H54 (cell line): Measurements from ENCODE around the gene PRKAG3.

Experiments
- DNase-seq: peaks from one replicate; pipeline ENCODE4 v3.0.0; 2011; ENCODE audit warnings: low spot score, mixed read lengths; ENCODE audit not compliant: insufficient read length
- FAIRE-seq: peaks from 3 replicates; lab custom pipeline; 2011; peaks lifted over from hg19 to GRCh38; lab: Jason Lieb, UNC
- POLR2A ChIP-seq: IDR thresholded peaks from 2 replicates; pipeline ENCODE4 v1.6.1; 2011; ENCODE audit warnings: low read depth, mild to moderate bottlenecking, low read length

Gene PRKAG3

GRCh38 chr2:218872645-218873358 lies 41.2 kb upstream of the PRKAG3 start:
- FAIRE-seq = no peak
- no peak for TF ChIP-seq POLR2A
- DNase-seq = no peak

- TF ChIP-seq POLR2A = no peak
- no peak for FAIRE-seq
Measured at GRCh38 chr2:218871345-218872302, 40.0 kb upstream of the PRKAG3 start.

DNA sequence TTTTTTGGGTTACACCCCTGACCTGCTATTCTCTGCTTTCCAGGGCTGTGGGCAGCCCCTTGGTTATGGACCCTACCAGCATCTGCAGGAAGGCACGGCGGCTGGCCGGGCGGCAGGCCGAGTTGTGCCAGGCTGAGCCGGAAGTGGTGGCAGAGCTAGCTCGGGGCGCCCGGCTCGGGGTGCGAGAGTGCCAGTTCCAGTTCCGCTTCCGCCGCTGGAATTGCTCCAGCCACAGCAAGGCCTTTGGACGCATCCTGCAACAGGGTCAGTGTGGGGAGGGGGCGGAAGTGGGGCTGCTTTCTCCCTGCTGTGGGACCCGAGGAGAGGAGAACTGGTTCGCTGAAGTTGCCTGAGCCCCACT lies 39.4 kb upstream of the PRKAG3 start:
- TF ChIP-seq POLR2A = no peak
- DNase-seq = no peak
- no peak for FAIRE-seq

More at GRCh38 chr2:218871345-218872302, 40.0 kb upstream of the PRKAG3 start:
- DNase-seq = no peak

- no peak for TF ChIP-seq POLR2A
- DNase-seq (no peak), FAIRE-seq (no peak)
Measured at GRCh38 chr2:218869064-218869463, 37.5 kb upstream of the PRKAG3 start.

DNA sequence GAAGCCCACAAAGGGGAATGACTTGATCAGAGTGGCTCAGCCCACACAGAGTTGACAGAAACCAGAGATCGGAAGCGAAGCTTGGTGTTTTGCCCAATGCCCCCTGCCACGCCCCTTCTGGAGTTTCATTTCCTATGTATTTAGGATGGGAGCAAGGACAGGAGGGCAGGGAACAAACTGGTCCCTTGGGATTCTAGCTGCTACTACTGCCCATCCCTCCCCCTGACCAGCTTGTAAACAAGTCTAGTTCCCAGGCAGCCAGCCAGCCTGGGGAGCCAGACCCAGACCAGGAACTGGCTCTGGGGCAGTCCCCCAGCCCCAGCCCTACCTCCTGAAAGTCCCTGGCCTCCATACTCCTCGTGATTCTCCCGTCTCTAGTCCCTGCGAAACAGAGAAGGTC lies 36.3 kb upstream of the PRKAG3 start:
- no peak for TF ChIP-seq POLR2A
- FAIRE-seq (no peak), DNase-seq (no peak)

DNA sequence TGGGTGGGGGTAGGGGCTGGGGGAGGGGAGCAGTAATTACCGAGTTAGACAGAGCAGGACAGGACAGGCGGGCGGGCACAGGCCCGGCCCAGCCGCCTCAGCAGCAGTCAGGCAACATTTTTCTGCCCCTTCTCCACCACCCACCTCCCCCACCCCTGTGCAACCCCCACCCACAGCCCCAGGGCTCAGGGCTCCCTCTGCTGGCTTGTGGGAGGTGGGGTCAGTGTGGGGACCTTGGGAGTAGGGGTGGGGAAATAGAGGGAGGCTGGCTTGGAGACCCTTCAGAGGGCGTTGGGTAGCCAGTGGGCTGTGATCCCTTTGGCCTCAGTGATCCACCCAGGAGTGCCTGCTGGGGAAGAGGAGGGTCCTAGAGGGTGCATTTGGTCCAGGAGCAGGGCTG lies 34.4 kb upstream of the PRKAG3 start:
- FAIRE-seq (no peak), DNase-seq (no peak)
- no peak for TF ChIP-seq POLR2A

DNA sequence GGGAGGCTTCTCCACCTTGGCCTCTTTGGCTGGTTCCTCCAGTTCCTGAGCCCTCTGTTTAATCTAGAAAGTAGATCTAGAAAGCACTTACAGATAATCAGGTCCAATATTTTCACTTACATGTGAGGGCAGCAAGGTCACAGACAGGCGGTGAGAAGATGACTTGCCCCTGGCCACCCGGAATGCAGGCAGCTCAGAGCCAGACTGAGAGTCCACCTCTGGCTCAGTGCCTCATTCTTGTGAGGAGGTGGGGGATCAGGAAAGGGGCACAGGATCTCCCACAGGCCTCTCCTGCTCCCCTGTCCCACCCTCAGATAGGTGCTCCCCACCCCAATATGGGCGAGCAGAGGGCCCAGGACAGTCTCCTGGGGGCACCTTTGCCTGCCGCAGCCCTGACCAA lies 33.8 kb upstream of the PRKAG3 start:
- FAIRE-seq (no peak), DNase-seq (no peak)
- no peak for TF ChIP-seq POLR2A

DNA sequence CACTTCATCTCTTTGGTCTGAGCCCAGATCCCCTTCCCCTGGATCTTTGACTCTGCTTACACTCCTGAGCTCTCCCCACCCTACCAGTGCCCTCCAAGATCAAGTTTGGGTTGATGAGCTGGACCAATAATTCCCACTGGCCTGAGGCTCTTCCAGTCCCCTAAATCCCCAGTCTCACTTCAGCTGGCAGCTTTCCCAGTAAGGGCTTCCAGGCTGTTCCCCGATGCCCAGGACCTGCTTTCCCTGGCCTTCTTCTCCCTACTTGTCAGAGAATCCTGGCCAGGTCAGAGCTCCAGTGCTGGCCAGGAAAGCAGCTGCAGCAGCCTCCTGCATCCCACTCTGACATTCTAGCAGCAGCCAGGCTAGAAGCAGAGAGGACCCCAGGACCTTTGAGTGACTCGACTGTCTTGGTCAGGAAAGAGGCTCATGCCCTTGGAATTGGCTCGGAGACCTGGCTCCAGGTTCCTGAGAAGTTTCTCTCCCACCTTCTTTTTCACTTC lies 31.5 kb upstream of the PRKAG3 start:
- FAIRE-seq (no peak), DNase-seq (no peak)
- no peak for TF ChIP-seq POLR2A

DNA sequence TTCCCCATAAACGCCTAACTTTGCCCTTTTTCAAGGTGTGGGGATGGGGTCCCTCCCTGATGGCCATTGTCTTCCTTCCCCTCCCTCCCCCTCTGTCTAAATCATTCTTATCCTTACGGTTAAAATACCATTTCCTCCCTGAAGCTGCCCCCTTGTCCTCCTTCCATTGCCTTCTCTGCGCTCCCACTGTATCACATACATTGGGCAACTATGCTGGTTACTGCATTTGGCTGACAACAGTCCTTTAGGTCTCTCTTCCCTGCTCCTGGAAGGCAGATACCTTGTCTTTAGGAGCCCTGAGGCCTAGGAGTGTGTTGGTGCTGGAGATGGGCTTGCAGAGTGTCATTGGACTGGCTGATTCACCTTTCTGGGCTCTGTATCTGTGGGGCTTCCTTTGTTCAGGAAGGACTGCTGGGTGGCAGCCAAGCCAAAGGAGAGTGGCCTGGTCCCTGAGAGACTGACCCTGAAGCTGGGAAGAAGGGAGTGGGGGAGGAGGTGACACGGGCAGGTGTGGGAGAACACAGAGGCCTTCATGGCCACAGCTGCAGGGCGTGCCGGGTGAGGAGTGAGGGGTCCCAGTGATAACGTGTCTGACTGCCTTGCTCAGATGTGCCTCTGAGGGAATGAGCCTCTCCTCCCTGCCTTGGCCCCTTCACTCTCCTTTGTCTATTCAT lies 30.2 kb upstream of the PRKAG3 start:
- FAIRE-seq = no peak
- TF ChIP-seq POLR2A = no peak
- DNase-seq = no peak

- no peak for FAIRE-seq
- TF ChIP-seq POLR2A = no peak
Measured at GRCh38 chr2:218860950-218861381, 29.4 kb upstream of the PRKAG3 start.

DNA sequence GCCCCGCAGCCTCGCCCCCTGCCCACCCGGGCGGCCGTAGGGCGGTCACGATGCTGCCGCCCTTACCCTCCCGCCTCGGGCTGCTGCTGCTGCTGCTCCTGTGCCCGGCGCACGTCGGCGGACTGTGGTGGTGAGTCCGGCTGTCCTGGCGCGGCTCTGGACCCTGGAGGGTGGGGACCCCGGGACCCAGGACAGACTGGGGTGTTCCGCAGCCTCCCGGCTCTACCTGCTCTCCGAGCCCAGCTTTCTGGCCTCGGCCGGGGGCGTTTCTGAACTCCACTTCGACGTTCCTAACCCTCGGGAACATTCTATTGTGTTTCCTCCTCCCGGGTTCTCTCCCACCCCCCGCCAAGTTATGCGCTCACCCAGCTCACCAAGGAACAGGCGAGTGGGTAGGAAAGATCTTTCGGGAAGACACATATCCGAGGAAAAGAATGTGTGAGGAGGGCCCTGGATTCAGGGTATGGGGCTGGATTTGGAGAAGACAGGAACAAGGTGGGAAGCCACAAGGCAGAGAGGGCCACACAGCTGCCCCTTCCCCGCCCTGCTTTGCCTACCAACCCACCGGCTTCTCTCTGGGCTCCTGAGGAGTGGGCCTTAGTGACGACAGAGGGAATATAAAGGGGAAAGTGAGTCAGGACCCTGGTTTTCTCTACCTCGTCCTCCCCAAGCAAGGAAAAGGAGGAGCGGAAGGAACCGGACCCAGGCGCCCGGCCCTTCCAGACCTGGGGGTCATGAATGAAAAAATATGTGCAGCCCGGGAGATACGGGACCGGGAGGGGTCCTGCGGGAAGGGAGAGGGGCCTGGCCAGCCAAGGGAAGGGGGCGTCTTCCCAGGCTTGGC lies 28.6 kb upstream of the PRKAG3 start:
- TF ChIP-seq POLR2A = no peak
- DNase-seq (no peak), FAIRE-seq (no peak)

More at GRCh38 chr2:218860950-218861381, 29.4 kb upstream of the PRKAG3 start:
- no peak for DNase-seq

GRCh38 chr2:218859556-218859987 lies 28.0 kb upstream of the PRKAG3 start, which contains the start of gene WNT6:
TSS of gene WNT6 (plus strand) at chr2:218859805. CDS start at chr2:218860038, 233 bp downstream.
- FAIRE-seq (no peak), DNase-seq (no peak)
- no peak for TF ChIP-seq POLR2A
